NK-92 (cell line): ENCODE results near the gene DCUN1D4.

Source experiments
- DNase-seq: peaks from one replicate; lab custom pipeline; 2025; ENCODE audit not compliant: unreplicated experiment; lab: John Stamatoyannopoulos, UW

The DCUN1D4 gene

DNA sequence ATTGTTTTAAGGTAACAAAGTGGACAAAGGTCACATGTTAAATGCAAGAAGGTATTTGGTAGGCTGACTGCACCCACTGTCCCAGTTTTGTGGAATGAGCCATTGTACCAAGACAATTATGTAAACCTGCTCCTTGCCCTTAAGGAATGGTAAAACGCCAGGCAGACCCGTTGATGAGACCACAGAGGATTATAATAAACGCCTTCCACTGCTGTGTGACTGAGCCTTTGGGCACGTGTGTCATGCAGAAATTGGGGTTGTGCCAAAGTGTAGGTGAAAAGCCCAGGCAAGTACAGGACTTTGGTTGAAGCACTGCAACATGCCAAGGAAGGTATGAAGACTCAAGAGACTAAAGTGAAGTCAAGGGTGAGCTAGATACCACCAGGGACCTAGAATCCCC, 117.5 kb downstream of the DCUN1D4 start:
- no peak for DNase-seq

DNA sequence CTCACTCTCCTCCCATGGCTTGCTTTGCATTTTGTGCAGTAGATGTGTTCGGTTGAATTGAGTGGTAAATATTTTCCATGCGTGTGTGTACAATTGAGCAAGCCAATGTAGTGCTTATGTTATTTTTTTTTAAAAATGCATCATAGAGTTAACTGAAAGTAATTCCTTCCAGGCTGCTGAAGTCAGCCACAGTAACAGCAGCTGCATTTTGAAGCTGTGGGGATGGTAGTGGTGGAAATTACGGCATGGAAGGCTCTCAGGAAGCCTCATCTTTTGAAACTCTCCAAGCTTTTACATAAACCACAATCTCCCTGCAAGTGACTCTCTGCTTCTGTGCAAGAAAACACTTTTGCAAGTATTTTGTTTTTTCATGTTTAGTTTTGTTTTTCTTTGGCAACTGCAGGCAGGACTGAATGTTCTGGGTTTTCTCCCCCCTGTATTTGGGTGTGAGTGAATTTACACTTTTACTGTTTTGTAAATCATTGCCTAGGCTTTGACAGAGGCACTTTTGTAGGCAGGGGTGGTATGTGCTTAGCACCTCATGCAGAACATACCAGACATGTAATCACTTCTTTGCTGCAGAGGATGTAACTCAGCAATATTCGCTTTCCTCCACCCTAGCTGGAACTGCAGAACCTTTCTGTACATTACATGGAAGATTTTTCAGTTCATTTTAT, 121.0 kb downstream of the DCUN1D4 start:
- no peak for DNase-seq

DNA sequence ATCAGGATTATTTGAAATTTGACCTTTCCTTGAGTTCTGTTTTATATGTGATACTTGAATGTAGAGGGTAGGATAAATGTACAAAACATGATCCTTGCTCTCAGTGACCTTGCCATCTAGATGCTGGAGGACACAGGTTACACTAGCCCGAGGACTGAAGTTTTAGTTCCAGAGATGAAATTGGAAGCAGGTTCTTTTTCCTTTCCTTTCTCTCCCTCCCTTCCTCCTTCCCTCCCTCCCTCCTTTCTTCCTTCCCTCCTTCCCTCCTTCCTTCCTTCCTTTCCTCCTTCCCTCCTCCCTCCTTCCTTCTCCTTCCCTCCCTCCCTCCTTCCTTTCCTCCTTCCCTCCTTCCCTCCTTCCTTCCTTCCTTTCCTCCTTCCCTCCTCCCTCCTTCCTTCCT, 122.9 kb downstream of the DCUN1D4 start:
- no peak for DNase-seq
